Loucy (cell line): Measurements from ENCODE around the gene SENP7.

Experiments used
- EZH2phosphoT487 ChIP-seq: fragments of 200-600 bp; IDR thresholded peaks from 2 replicates; pipeline ENCODE4 v1.6.1; 2018; ENCODE audit warnings: antibody characterized with exemption, mild to moderate bottlenecking, moderate library complexity, borderline replicate concordance
- TF ChIP-seq, protein P1 (sequence below): fragments of 200-600 bp; sonication (generic); conservative IDR thresholded peaks from 2 replicates; pipeline ENCODE4 v1.5.1; 2014; ENCODE audit warnings: mild to moderate bottlenecking, antibody characterized with exemption, low read length

DNA sequence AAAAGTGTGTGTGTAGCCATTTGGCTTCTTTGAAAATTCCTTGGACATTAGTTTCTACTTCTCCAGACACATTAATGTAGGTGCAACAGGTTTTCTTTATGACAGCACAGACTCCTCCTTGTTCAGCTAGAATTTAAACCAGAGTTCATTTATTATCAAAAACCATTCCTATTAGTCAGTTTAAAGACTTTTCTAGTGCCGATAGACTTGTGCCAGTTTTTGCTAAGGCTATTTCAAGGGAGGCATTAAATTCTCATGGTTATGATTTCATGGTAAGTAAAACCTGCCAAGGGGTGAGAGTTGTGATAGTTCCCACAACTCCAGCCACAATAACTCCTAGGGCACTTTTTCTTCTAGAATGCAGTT is 20.6 kb upstream of the SENP7 start:
- TF ChIP-seq, protein P1, sequence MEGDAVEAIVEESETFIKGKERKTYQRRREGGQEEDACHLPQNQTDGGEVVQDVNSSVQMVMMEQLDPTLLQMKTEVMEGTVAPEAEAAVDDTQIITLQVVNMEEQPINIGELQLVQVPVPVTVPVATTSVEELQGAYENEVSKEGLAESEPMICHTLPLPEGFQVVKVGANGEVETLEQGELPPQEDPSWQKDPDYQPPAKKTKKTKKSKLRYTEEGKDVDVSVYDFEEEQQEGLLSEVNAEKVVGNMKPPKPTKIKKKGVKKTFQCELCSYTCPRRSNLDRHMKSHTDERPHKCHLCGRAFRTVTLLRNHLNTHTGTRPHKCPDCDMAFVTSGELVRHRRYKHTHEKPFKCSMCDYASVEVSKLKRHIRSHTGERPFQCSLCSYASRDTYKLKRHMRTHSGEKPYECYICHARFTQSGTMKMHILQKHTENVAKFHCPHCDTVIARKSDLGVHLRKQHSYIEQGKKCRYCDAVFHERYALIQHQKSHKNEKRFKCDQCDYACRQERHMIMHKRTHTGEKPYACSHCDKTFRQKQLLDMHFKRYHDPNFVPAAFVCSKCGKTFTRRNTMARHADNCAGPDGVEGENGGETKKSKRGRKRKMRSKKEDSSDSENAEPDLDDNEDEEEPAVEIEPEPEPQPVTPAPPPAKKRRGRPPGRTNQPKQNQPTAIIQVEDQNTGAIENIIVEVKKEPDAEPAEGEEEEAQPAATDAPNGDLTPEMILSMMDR = no peak
- TF ChIP-seq EZH2phosphoT487 = no peak
